IMR-90 (cell line): ENCODE results near the gene FBXL7. TPM values are rescaled to one million over a fixed set of nuclear protein-coding genes. Genes with fewer than 3 reads are reported as not detected.
A peak's percentile ranks its signal among the peaks of the same experiment; 100 is the strongest.

Experiments
- ATAC-seq: fragments of 200-7000 bp; cut with Tn5 transposase; 2 replicates; pipeline ENCODE4 v1.9.1; 2020; ENCODE audit warnings: low read depth, mild to moderate bottlenecking, moderate library complexity
- BruUV-seq: library from RNA; stranded (reverse); fragments of 400-500 nt; replicated peaks from 2 replicates; lab custom pipeline; 2021; lab: Mats Ljungman, UMichigan
- CTCF ChIA-PET: fragments of 300-600 bp; formaldehyde crosslinking; extraction: SDS; loops from one replicate; lab custom pipeline; 2021; ENCODE audit warnings: antibody characterized with exemption; lab: Yijun Ruan, JAX
- POLR2A ChIA-PET: fragments of 300-600 bp; sonication (Branson Sonifier 250); formaldehyde crosslinking; loops from one replicate; lab custom pipeline; 2022; ENCODE audit warnings: antibody characterized with exemption; ENCODE audit not compliant: unreplicated experiment; lab: Charles Lee
- DNase-seq: peaks from one replicate; pipeline ENCODE4 v3.0.0; 2013
- H2AFZ ChIP-seq: replicated peaks from 2 replicates; pipeline ENCODE3; 2013; ENCODE audit warnings: low read length, mild to moderate bottlenecking; ENCODE audit not compliant: poor library complexity
- H2AK5ac ChIP-seq: 2 replicates; pipeline ENCODE4 v1.6.1; 2013; ENCODE audit warnings: low read depth, low read length, inconsistent platforms
- H2AK9ac ChIP-seq: replicated peaks from 2 replicates; pipeline ENCODE3; 2013; ENCODE audit warnings: mild to moderate bottlenecking, low read depth, low read length, moderate library complexity; ENCODE audit not compliant: poor library complexity
- H2BK120ac ChIP-seq: 2 replicates; pipeline ENCODE4 v1.6.1; 2013; ENCODE audit warnings: low read depth, low read length, inconsistent platforms
- H2BK15ac ChIP-seq: 3 replicates; pipeline ENCODE4 v1.6.1; 2013; ENCODE audit warnings: low read depth, low read length, inconsistent platforms
- H2BK20ac ChIP-seq: 2 replicates; pipeline ENCODE4 v1.6.1; 2013; ENCODE audit warnings: low read depth, mild to moderate bottlenecking, inconsistent platforms, low read length, moderate library complexity
- H2BK5ac ChIP-seq: 2 replicates; pipeline ENCODE4 v1.6.1; 2013; ENCODE audit warnings: mild to moderate bottlenecking, low read depth, low read length, inconsistent platforms; ENCODE audit not compliant: poor library complexity, severe bottlenecking
- H3K14ac ChIP-seq: replicated peaks from 2 replicates; pipeline ENCODE4 v1.6.1; 2013; ENCODE audit warnings: low read depth, low read length, inconsistent platforms
- H3K18ac ChIP-seq: 2 replicates; pipeline ENCODE4 v1.6.1; 2013; ENCODE audit warnings: low read depth, low read length, control low read depth
- H3K23ac ChIP-seq: 2 replicates; pipeline ENCODE4 v1.6.1; 2013; ENCODE audit warnings: low read depth, low read length, inconsistent platforms
- H3K27ac ChIP-seq: 2 replicates; pipeline ENCODE4 v1.5.1; 2013; ENCODE audit warnings: mild to moderate bottlenecking, control low read depth, low read length; ENCODE audit not compliant: insufficient read depth
- H3K27me3 ChIP-seq: 2 replicates; pipeline ENCODE4 v1.6.1; 2013; ENCODE audit warnings: low read length; ENCODE audit not compliant: control insufficient read depth, insufficient read depth
- H3K36me3 ChIP-seq: 2 replicates; pipeline ENCODE4 v1.6.1; 2013; ENCODE audit warnings: low read length, mixed read lengths; ENCODE audit not compliant: control insufficient read depth, insufficient read depth
- H3K4ac ChIP-seq: 2 replicates; pipeline ENCODE4 v1.6.1; 2013; ENCODE audit warnings: low read depth, low read length, inconsistent platforms
- H3K4me1 ChIP-seq: 2 replicates; pipeline ENCODE4 v1.6.1; 2013; ENCODE audit warnings: low read length, mixed read lengths; ENCODE audit not compliant: control insufficient read depth, insufficient read depth
- H3K4me2 ChIP-seq: 2 replicates; pipeline ENCODE4 v1.6.1; 2013; ENCODE audit warnings: low read depth, mild to moderate bottlenecking, control low read depth, low read length, moderate library complexity
- H3K4me3 ChIP-seq: 2 replicates; pipeline ENCODE4 v1.5.1; 2013; ENCODE audit warnings: low read depth, mild to moderate bottlenecking, control low read depth, low read length, moderate library complexity; ENCODE audit not compliant: insufficient read depth
- H3K56ac ChIP-seq: 2 replicates; pipeline ENCODE4 v1.6.1; 2013; ENCODE audit warnings: low read length, inconsistent platforms; ENCODE audit not compliant: insufficient read depth; ENCODE audit errors: extremely low read depth
- H3K79me1 ChIP-seq, 2 experiments: 2 replicates each; pipeline ENCODE4 v1.6.1; 2013; ENCODE audit warnings: low read length in 2 of 2, inconsistent platforms in 1 of 2, low read depth in 1 of 2
- H3K9ac ChIP-seq: 2 replicates; pipeline ENCODE4 v1.6.1; 2013; ENCODE audit warnings: low read depth, low read length, control low read depth
- H3K9me1 ChIP-seq: 2 replicates; pipeline ENCODE4 v1.6.1; 2013; ENCODE audit warnings: low read length, inconsistent platforms; ENCODE audit not compliant: insufficient read depth
- H3K9me3 ChIP-seq: 2 replicates; pipeline ENCODE4 v1.6.1; 2013; ENCODE audit warnings: low read length; ENCODE audit not compliant: control insufficient read depth, insufficient read depth
- H4K20me1 ChIP-seq: 2 replicates; pipeline ENCODE4 v1.6.1; 2013; ENCODE audit warnings: low read length, inconsistent platforms; ENCODE audit not compliant: insufficient read depth
- H4K5ac ChIP-seq: 2 replicates; pipeline ENCODE4 v1.6.1; 2013; ENCODE audit warnings: mild to moderate bottlenecking, low read depth, low read length, control low read depth
- H4K8ac ChIP-seq, 2 experiments: 2 replicates each; pipeline ENCODE4 v1.6.1; 2013; ENCODE audit warnings: low read depth in 2 of 2, low read length in 2 of 2, control low read depth in 1 of 2, inconsistent platforms in 1 of 2
- H4K91ac ChIP-seq: 2 replicates; pipeline ENCODE4 v1.6.1; 2013; ENCODE audit warnings: low read depth, low read length, inconsistent platforms; ENCODE audit not compliant: insufficient read depth
- FOS ChIP-seq: fragments of 150-350 bp; IDR thresholded peaks from 2 replicates; pipeline ENCODE4 v1.6.1; 2016; ENCODE audit warnings: low read depth, low read length
- MAFK ChIP-seq: IDR thresholded peaks from 2 replicates; pipeline ENCODE4 v1.6.1; 2012; ENCODE audit warnings: low read depth, low read length, improper control_type of control experiment
- MXI1 ChIP-seq: IDR thresholded peaks from 2 replicates; pipeline ENCODE4 v1.6.1; 2012; ENCODE audit warnings: low read depth, mild to moderate bottlenecking, low read length, moderate library complexity, borderline replicate concordance
- SMC3 ChIP-seq: fragments of 150-350 bp; IDR thresholded peaks from 2 replicates; pipeline ENCODE4 v1.6.1; 2016; ENCODE audit warnings: low read depth, mild to moderate bottlenecking, antibody characterized with exemption, low read length, moderate library complexity
- WGBS, 2 experiments: methylation state at CpG; one replicate each; pipeline versions ENCODE4 v1.1.5 to v1.1.7; 2013; ENCODE audit warnings: missing lambda C conversion rate in 2 of 2; ENCODE audit not compliant: insufficient read length in 1 of 2; ENCODE audit errors: extremely low coverage in 2 of 2; 5-methylcytosine and 5-hydroxymethylcytosine counted together
- dilution Hi-C: fragments of 300-500 bp; cut with HindIII; formaldehyde crosslinking; loops from one replicate; pipeline ENCODE4 v1.14.3; 2018; ENCODE audit warnings: low sequenced_read_pairs; ENCODE audit not compliant: unreplicated experiment
- in situ Hi-C: fragments of 300-500 bp; cut with MboI; formaldehyde crosslinking; loops from 3 replicates; pipeline ENCODE4 v1.14.3; 2019; ENCODE audit warnings: low sequenced_read_pairs, inconsistent platforms, mixed read lengths
- intact Hi-C: fragments of 100-400 bp; cut with micrococcal nuclease; formaldehyde crosslinking; loops from 2 replicates; pipeline ENCODE4 v1.10.0; 2022
- polyA plus RNA-seq, 3 experiments: library from polyadenylated mRNA; depleted of rRNA; stranded (reverse); fragments of >200 nt; gene quantifications; 2 replicates each; pipeline ENCODE4 v1.2.3, GENCODE V29; 2012; ENCODE audit warnings: low replicate concordance in 1 of 3
- total RNA-seq: library from RNA; depleted of rRNA; stranded (reverse); fragments of >200 nt; gene quantifications from 2 replicates; pipeline ENCODE4 v1.2.3, GENCODE V29; 2012

FBXL7 gene
- total and polyA plus RNA-seq, 2 of the 4 experiments (the other 2 are of a cell fraction) = 4.1 to 10.2 TPM

GRCh38 chr5:15615859-15616258 lies 115.9 kb downstream of the FBXL7 start:
- DNase-seq (peak; percentile 20), ATAC-seq (no peak)
- Histone ChIP-seq H2AFZ (no peak overlapping the region), H3K18ac (no peak overlapping the region), H4K5ac (no peak overlapping the region), H3K27me3 (no peaks in the 10 kb centered on the region), H3K36me3 (no peaks in the 10 kb centered on the region), H3K4me3 (no peak overlapping the region), H3K79me1 (peaks cover 17 to 19% of the 10 kb centered on the region in 2 experiments; a peak in 3 of 4 replicates), H2BK120ac (no peak overlapping the region), H3K4me2 (no peak overlapping the region), H3K27ac (no peak overlapping the region), H2AK9ac (no peak overlapping the region), H3K9ac (no peak overlapping the region), H3K14ac (no peak overlapping the region), H2BK20ac (no peak overlapping the region), H3K9me1 (peaks cover 3% of the 10 kb centered on the region; the same call in 1 of the 2 replicates), H4K8ac (no peak overlapping the region), H3K56ac (no peak overlapping the region), H4K20me1 (peaks cover 3% of the 10 kb centered on the region; the same call in 1 of the 2 replicates), H4K91ac (no peak overlapping the region), H3K4ac (no peak overlapping the region), H3K23ac (no peak overlapping the region; the same call in 1 of the 2 replicates), H3K4me1 (peaks cover 4% of the 10 kb centered on the region; the same call in 1 of the 2 replicates), H2AK5ac (no peak overlapping the region), H2BK5ac (no peak overlapping the region), H2BK15ac (no peak overlapping the region), H3K9me3 (no peaks in the 10 kb centered on the region)
- ChIA-PET CTCF (interaction anchor here (0.5 kb wide), 1 partner anchor 230 kb away, joined by 4 read pairs; no protein-coding TSS in a partner anchor), POLR2A (no interaction called here)
- intact Hi-C loops (no loop called here), in situ Hi-C loops (no loop called here), dilution Hi-C loops (no loop called here)
- TF ChIP-seq MAFK = no peak
- no peak for TF ChIP-seq MXI1
- TF ChIP-seq FOS = no peak
- TF ChIP-seq SMC3 = no peak
- WGBS, 2 experiments = 100% methylated on average over 2 of the region's 6 CpGs; no CpG with 5 or more reads in 1 of the 2 experiments
- BruUV-seq = no TSS peak
